ENCODE data around the gene RAB18.
"Not testable (repeated sequence)": the region's sequence is repeated elsewhere in the genome, so short reads cannot be mapped to it uniquely, and the experiment has no call there.

The RAB18 gene

GRCh38 chr10:27463961-27464360 is 40.1 kb upstream of the RAB18 start:
- DNase-seq (ENCODE audit: low read depth), result no peak
- no peak overlapping the region for H3K4me3 ChIP-seq (ENCODE audit: low read depth, low read length)
- TF ChIP-seq MAX (IDR thresholded peaks at IDR 0.05; ENCODE audit: low read depth, low read length) (no peak), POLR2A (IDR thresholded peaks at IDR 0.05; ENCODE audit: extremely low read depth, insufficient read length) (no peak), CTCF (IDR thresholded peaks at IDR 0.05; ENCODE audit: low read depth, low read length) (no peak), MYC (IDR thresholded peaks at IDR 0.05; ENCODE audit: low read depth, low read length) (no peak)

- H3K4me3 ChIP-seq (ENCODE audit: low read depth, low read length), result no peak overlapping the region
- no peak for DNase-seq (ENCODE audit: low read depth)
- TF ChIP-seq POLR2A (IDR thresholded peaks at IDR 0.05; ENCODE audit: extremely low read depth, insufficient read length) (no peak), CTCF (IDR thresholded peaks at IDR 0.05; ENCODE audit: low read depth, low read length) (no peak), MAX (IDR thresholded peaks at IDR 0.05; ENCODE audit: low read depth, low read length) (no peak), MYC (IDR thresholded peaks at IDR 0.05; ENCODE audit: low read depth, low read length) (no peak)
Observed at GRCh38 chr10:27464993-27465392, 39.1 kb upstream of the RAB18 start.

GRCh38 chr10:27465596-27465995 is 38.5 kb upstream of the RAB18 start:
- H3K4me3 ChIP-seq (ENCODE audit: low read depth, low read length); DNase-seq (ENCODE audit: low read depth): not testable (repeated sequence)

GRCh38 chr10:27470885-27471284 is 33.2 kb upstream of the RAB18 start:
- no peak overlapping the region for H3K4me3 ChIP-seq (ENCODE audit: low read depth, low read length)
- no peak for TF ChIP-seq MYC (IDR thresholded peaks at IDR 0.05; ENCODE audit: low read depth, low read length)
- no peak for TF ChIP-seq CTCF (IDR thresholded peaks at IDR 0.05; ENCODE audit: low read depth, low read length)
- no peak for TF ChIP-seq POLR2A (IDR thresholded peaks at IDR 0.05; ENCODE audit: extremely low read depth, insufficient read length)
- TF ChIP-seq MAX (IDR thresholded peaks at IDR 0.05; ENCODE audit: low read depth, low read length), result no peak
- DNase-seq (ENCODE audit: low read depth), result no peak

GRCh38 chr10:27474741-27475140 is 29.4 kb upstream of the RAB18 start:
- no peak for DNase-seq (ENCODE audit: low read depth)
- H3K4me3 ChIP-seq (ENCODE audit: low read depth, low read length), result no peak overlapping the region
- TF ChIP-seq MAX (IDR thresholded peaks at IDR 0.05; ENCODE audit: low read depth, low read length) (no peak), POLR2A (IDR thresholded peaks at IDR 0.05; ENCODE audit: extremely low read depth, insufficient read length) (no peak), CTCF (IDR thresholded peaks at IDR 0.05; ENCODE audit: low read depth, low read length) (no peak), MYC (IDR thresholded peaks at IDR 0.05; ENCODE audit: low read depth, low read length) (no peak)

GRCh38 chr10:27479016-27479415 is 25.1 kb upstream of the RAB18 start:
- no peak overlapping the region for H3K4me3 ChIP-seq (ENCODE audit: low read depth, low read length)
- DNase-seq (ENCODE audit: low read depth), result no peak
- TF ChIP-seq MAX (IDR thresholded peaks at IDR 0.05; ENCODE audit: low read depth, low read length) (no peak), MYC (IDR thresholded peaks at IDR 0.05; ENCODE audit: low read depth, low read length) (no peak), POLR2A (IDR thresholded peaks at IDR 0.05; ENCODE audit: extremely low read depth, insufficient read length) (no peak), CTCF (IDR thresholded peaks at IDR 0.05; ENCODE audit: low read depth, low read length) (no peak)

Data from NB4 (cell line).